Stomach smooth muscle (tissue), 2 donors: Measurements from ENCODE around the gene SEC23A.
"Not testable (repeated sequence)": the region's sequence is repeated elsewhere in the genome, so short reads cannot be mapped to it uniquely, and the experiment has no call there.

Experiments
- H3K27ac ChIP-seq: one replicate; pipeline ENCODE4 v1.7.0; 2013; ENCODE audit warnings: mild to moderate bottlenecking, low read length, inconsistent platforms
- H3K27me3 ChIP-seq, 2 donors: one replicate each; pipeline ENCODE4 v1.7.0; 2013; ENCODE audit warnings: low read length in 2 of 2; ENCODE audit not compliant: insufficient read depth in 2 of 2, control insufficient read depth in 1 of 2
- H3K36me3 ChIP-seq, 2 donors: one replicate each; pipeline ENCODE4 v1.7.0; 2013; ENCODE audit warnings: low read length in 2 of 2; ENCODE audit not compliant: control insufficient read depth in 2 of 2, insufficient read depth in 2 of 2
- H3K4me1 ChIP-seq: one replicate; pipeline ENCODE4 v1.7.0; 2013; ENCODE audit warnings: low read length; ENCODE audit not compliant: control insufficient read depth, insufficient read depth
- H3K4me3 ChIP-seq, 2 donors: one replicate each; pipeline ENCODE4 v1.7.0; 2013; ENCODE audit warnings: low read length in 2 of 2
- H3K9ac ChIP-seq, 2 donors: one replicate each; pipeline ENCODE4 v1.7.0; 2013; ENCODE audit warnings: low read length in 2 of 2, mild to moderate bottlenecking in 1 of 2
- H3K9me3 ChIP-seq, 2 donors: one replicate each; pipeline ENCODE4 v1.7.0; 2013; ENCODE audit warnings: low read length in 2 of 2; ENCODE audit not compliant: control insufficient read depth in 2 of 2
- donor health status: healthy.
- donor health status: Pancreatic carcinoma.

The SEC23A gene

GRCh38 chr14:39014460-39014859 is 88.6 kb downstream of the SEC23A start:
- H3K9ac ChIP-seq, result no peak overlapping the region

DNA sequence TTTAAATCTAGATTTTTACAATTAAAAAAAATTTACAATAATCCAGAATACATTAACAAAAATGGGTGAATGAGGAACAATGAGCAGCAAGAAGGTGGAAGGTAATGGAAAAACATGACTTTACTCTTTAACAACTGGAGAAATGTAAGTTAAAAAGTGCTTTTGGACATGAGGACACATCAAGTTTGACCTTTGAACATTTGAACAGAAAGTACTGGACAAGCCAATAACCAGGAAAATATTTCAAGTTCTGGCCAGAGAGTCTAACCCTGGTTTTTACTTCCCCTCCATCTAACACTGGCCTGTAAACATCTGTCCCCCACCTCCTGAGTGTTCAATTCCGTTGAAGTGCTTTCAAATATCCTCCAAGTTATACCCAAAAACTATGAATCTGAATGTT is 94.1 kb downstream of the SEC23A start:
- H3K4me3 ChIP-seq, H3K36me3 ChIP-seq, H3K27ac ChIP-seq, H3K4me1 ChIP-seq, H3K9ac ChIP-seq, H3K27me3 ChIP-seq, H3K9me3 ChIP-seq: not testable (repeated sequence)

More at GRCh38 chr14:39014460-39014859, 88.6 kb downstream of the SEC23A start:
- no peak overlapping the region for H3K4me3 ChIP-seq
- no peaks in the 10 kb centered on the region for H3K36me3 ChIP-seq
- H3K27me3 ChIP-seq, result no peaks in the 10 kb centered on the region
- no peaks in the 10 kb centered on the region for H3K9me3 ChIP-seq
- no peaks in the 10 kb centered on the region for H3K4me1 ChIP-seq
- H3K27ac ChIP-seq, result no peak overlapping the region

DNA sequence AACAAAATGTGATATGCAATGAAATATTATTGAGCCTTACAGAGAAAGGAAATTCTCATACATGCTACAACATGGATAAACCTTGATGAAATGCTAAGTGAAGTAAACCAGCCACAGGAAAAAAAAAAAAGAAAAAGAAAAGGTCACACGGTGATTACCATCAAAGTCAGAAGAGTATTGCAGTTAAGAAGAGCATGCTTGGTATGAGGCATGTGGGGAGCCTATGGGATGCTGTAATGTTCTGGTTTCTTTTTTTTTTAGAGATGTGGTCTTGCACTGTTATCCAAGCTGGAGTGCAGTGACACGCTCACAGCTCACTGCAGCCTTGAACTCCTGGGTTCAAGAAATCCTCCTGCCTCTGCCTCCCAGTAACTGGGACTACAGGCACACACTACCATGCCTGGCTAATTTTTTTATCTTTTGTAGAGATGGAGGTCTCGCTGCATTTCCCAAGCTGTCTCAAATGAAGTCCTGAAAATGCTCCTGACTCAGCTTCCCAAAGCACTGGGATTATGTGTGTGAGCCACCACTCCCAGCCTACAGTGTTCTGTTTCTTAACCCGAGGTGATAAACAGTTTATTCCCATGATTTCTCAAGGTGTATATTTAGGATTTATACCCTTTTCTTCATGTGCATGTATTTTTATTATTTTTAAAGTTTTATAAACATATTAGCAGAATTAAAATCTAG is 96.2 kb downstream of the SEC23A start:
- no peak overlapping the region for H3K27ac ChIP-seq
- H3K4me1 ChIP-seq, result peaks cover 2% of the 10 kb centered on the region
- H3K9me3 ChIP-seq, result no peaks in the 10 kb centered on the region
- H3K27me3 ChIP-seq, result no peaks in the 10 kb centered on the region
- no peak overlapping the region for H3K4me3 ChIP-seq
- no peaks in the 10 kb centered on the region for H3K36me3 ChIP-seq
- no peak overlapping the region for H3K9ac ChIP-seq

GRCh38 chr14:39005044-39005880 is 97.8 kb downstream of the SEC23A start:
- Histone ChIP-seq H3K4me3 (no peak overlapping the region), H3K27ac (no peak overlapping the region), H3K36me3 (no peaks in the 10 kb centered on the region), H3K27me3 (no peaks in the 10 kb centered on the region), H3K9me3 (no peaks in the 10 kb centered on the region), H3K4me1 (peaks cover 2% of the 10 kb centered on the region), H3K9ac (no peak overlapping the region)

DNA sequence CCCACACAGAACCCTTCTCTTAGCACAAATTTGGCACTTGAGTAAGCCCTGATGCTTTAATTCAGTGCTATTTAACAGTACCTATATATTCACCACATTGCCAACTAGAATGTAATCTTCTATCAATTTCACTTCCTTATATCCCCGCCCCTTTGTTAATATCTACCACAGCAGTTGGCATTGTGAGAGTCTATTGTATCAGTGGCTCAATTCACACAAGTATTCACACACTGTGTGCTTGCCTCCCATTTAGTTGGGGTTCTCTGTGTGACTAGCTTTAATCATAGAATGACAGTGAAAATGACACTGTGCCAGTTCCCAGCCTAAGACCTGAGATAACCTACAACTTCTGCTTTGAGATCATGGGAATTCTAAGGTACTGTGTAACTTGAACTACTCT is 103.1 kb downstream of the SEC23A start:
- Histone ChIP-seq H3K9me3 (no peaks in the 10 kb centered on the region), H3K4me3 (no peak overlapping the region), H3K27me3 (no peaks in the 10 kb centered on the region), H3K4me1 (no peaks in the 10 kb centered on the region), H3K36me3 (no peaks in the 10 kb centered on the region), H3K9ac (no peak overlapping the region), H3K27ac (no peak overlapping the region)

DNA sequence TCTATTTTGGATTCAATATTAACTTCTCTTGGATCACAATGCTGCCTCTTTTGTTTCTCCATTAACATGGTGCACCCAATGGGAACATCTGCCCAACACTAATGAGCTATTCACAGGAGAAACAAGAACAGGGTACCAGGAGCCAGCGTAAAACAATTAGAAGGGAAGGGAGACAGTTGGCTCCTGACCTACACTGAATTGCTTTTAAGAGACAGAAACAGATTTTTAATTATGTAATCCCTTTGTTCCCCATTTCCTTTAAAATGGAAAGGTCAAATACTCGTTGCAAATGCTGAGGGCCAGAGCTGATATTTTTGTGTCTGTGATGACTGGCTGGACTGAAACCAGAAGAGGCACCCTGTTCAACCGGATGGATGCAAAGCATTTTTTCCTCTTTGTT is 108.3 kb downstream of the SEC23A start:
- H3K4me1 ChIP-seq, result no peaks in the 10 kb centered on the region
- H3K9me3 ChIP-seq, result no peaks in the 10 kb centered on the region
- no peaks in the 10 kb centered on the region for H3K27me3 ChIP-seq
- no peak overlapping the region for H3K9ac ChIP-seq
- no peaks in the 10 kb centered on the region for H3K36me3 ChIP-seq
- H3K27ac ChIP-seq, result no peak overlapping the region
- no peak overlapping the region for H3K4me3 ChIP-seq

GRCh38 chr14:38993981-38994380 is 109.1 kb downstream of the SEC23A start:
- Histone ChIP-seq H3K36me3 (no peaks in the 10 kb centered on the region), H3K27ac (no peak overlapping the region), H3K9ac (no peak overlapping the region), H3K9me3 (no peaks in the 10 kb centered on the region), H3K27me3 (no peaks in the 10 kb centered on the region), H3K4me3 (no peak overlapping the region), H3K4me1 (no peaks in the 10 kb centered on the region)

- no peaks in the 10 kb centered on the region for H3K4me1 ChIP-seq
- no peaks in the 10 kb centered on the region for H3K36me3 ChIP-seq
- no peak overlapping the region for H3K27ac ChIP-seq
- no peaks in the 10 kb centered on the region for H3K27me3 ChIP-seq
- no peaks in the 10 kb centered on the region for H3K9me3 ChIP-seq
- no peak overlapping the region for H3K4me3 ChIP-seq
- no peak overlapping the region for H3K9ac ChIP-seq
Measured at GRCh38 chr14:38992067-38992844, 110.8 kb downstream of the SEC23A start.

- Histone ChIP-seq H3K27me3 (no peaks in the 10 kb centered on the region), H3K36me3 (no peaks in the 10 kb centered on the region), H3K4me1 (no peaks in the 10 kb centered on the region), H3K9ac (no peak overlapping the region), H3K4me3 (no peak overlapping the region), H3K9me3 (no peaks in the 10 kb centered on the region), H3K27ac (no peak overlapping the region)
Measured at GRCh38 chr14:38991299-38991698, 111.7 kb downstream of the SEC23A start.

GRCh38 chr14:38989922-38990546 is 113.0 kb downstream of the SEC23A start:
- Histone ChIP-seq H3K36me3 (no peaks in the 10 kb centered on the region), H3K27me3 (no peaks in the 10 kb centered on the region), H3K9ac (no peak overlapping the region), H3K9me3 (no peaks in the 10 kb centered on the region), H3K4me3 (no peak overlapping the region), H3K4me1 (no peaks in the 10 kb centered on the region), H3K27ac (no peak overlapping the region)
